Measurements from ENCODE around the gene APC. TPM values are rescaled to one million over a fixed set of nuclear protein-coding genes. Genes with fewer than 3 reads are reported as not detected.

APC gene
- total and polyA plus RNA-seq, 10 of the 15 experiments (the other 5 are each of a cell fraction or from before 2014, with no cell fraction given): 3.2 to 23.3 (median 13.8) TPM

DNA sequence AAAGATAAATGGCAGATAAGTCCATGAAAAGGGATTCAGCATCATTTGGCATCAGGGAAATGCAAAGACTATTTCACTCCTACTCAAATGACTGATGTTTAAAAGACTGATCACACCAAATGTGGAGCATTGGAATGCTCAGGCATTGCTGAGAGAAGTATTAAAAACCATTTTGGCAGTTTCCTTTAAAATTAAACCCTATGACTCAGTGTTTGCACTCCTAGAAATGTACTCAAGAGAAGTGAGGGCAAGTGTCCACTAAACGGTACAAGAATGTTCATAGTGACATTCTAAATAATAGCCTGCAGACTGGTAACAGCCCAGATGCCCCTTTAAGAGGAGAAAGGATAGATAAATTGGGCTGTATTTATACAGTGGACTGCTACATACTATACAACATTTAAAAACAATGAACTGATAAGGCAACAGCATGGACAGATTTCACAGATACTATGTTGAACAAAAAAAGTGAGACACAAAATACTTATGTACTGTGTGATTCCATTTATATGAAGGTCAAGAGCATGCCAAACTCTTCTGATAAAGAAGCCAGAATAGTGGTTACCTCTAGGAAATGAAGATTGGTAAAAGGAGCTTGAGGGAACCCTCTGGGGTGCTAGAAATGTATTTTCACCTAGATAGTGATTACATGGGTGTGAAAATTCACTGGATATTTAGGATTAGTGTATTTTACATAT lies 24.6 kb downstream of the APC start:
- no peaks in the 10 kb centered on the region for H3K79me2 ChIP-seq (ENCODE audit: control insufficient read depth, insufficient read depth, low read length)
- H3K36me3 ChIP-seq (ENCODE audit: control insufficient read depth in 2 of 2, insufficient read depth in 2 of 2, low read length in 1 of 2): no peaks in the 10 kb centered on the region
- H3K9me3 ChIP-seq (replicated peaks; ENCODE audit: control insufficient read depth, insufficient read depth, low read length): no peaks in the 10 kb centered on the region
- no peak overlapping the region for H3K9ac ChIP-seq (ENCODE audit: control insufficient read depth, insufficient read depth, low read length)
- CTCF ChIA-PET: interaction anchor here (1.3 kb wide), 1 partner anchor 217 kb away, joined by 3 read pairs; no protein-coding TSS in a partner anchor
- intact Hi-C loops (cut with micrococcal nuclease; ENCODE audit: unreplicated experiment) (no loop called here), in situ Hi-C loops (cut with MboI) (no loop called here)
- no peaks in the 10 kb centered on the region for H3K27me3 ChIP-seq (replicated peaks in 1 of 2; ENCODE audit: control insufficient read depth in 2 of 2, insufficient read depth in 2 of 2, low read length in 1 of 2)
- no TSS peak for BruUV-seq (replicated peaks)
- no peak overlapping the region for H3K4me3 ChIP-seq
- ATAC-seq (no peak), FAIRE-seq (no peak), DNase-seq (ENCODE audit: low read depth, low spot score) (no peak)
- no peaks in the 10 kb centered on the region for H3K4me1 ChIP-seq (ENCODE audit: control insufficient read depth, insufficient read depth, low read length)
- 96% methylated on average over 1 of the region's 1 CpG for WGBS (ENCODE audit: insufficient coverage, insufficient replicate concordance, low lambda C conversion rate, missing lambda C conversion rate)
- no peaks in the 10 kb centered on the region for H4K20me1 ChIP-seq (ENCODE audit: control insufficient read depth, insufficient read depth)
- H3K27ac ChIP-seq (ENCODE audit: control insufficient read depth, insufficient read depth): no peak overlapping the region
- SMC1A ChIA-PET (ENCODE audit: uncharacterized antibody, unreplicated experiment): interaction anchor here (0.9 to 2.0 kb wide), 4 partner anchors 14 to 213 kb away, joined by 3 to 6 read pairs (median 4); no protein-coding TSS in a partner anchor
- H3K4me2 ChIP-seq (ENCODE audit: control insufficient read depth, insufficient read depth): no peak overlapping the region
- RAD21 ChIA-PET (ENCODE audit: unreplicated experiment): no interaction called here
- H2AFZ ChIP-seq (ENCODE audit: control insufficient read depth, low read depth, low read length): no peak overlapping the region
- TF ChIP-seq POLR2AphosphoS5 (IDR thresholded peaks at IDR 0.05; ENCODE audit: low read length): no peak
- no peak for TF ChIP-seq SMARCA5 (IDR thresholded peaks at IDR 0.05)
- no peak for TF ChIP-seq IRF3 (IDR thresholded peaks at IDR 0.05)
- TF ChIP-seq, protein P1, sequence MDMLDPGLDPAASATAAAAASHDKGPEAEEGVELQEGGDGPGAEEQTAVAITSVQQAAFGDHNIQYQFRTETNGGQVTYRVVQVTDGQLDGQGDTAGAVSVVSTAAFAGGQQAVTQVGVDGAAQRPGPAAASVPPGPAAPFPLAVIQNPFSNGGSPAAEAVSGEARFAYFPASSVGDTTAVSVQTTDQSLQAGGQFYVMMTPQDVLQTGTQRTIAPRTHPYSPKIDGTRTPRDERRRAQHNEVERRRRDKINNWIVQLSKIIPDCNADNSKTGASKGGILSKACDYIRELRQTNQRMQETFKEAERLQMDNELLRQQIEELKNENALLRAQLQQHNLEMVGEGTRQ (IDR thresholded peaks at IDR 0.05; ENCODE audit: borderline replicate concordance, low read depth, low read length): no peak
- TF ChIP-seq CHD4 (IDR thresholded peaks at IDR 0.05): no peak
- POLR2A ChIA-PET: no interaction called here

Measured in GM12878 (cell line).